ENCODE results near the gene ENSA. TPM values are rescaled to one million over a fixed set of nuclear protein-coding genes. Genes with fewer than 3 reads are reported as not detected.
"Not testable (repeated sequence)": the region's sequence is repeated elsewhere in the genome, so short reads cannot be mapped to it uniquely, and the experiment has no call there.

The ENSA gene
- total RNA-seq, 2 experiments from 2014 or later = 177 to 182 TPM

DNA sequence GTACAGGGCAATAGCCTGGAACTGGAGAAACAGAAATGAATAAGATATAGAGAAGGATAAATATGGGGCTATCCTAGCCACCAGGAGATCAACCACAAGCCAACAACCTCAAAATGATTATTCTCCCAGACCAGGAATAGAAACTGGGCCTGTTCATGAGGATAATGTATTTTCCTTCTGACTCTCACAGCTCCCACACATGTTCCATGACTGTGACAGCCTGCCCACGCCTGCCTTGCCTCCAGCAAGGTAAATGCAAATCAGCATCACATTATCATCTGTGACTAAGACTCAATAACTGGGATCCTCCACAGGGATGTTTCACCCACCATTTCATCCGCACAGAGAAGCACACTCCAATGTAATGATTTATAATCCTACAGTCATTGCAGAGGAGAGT, 3.3 kb downstream of the ENSA start:
- TF ChIP-seq, protein P1, sequence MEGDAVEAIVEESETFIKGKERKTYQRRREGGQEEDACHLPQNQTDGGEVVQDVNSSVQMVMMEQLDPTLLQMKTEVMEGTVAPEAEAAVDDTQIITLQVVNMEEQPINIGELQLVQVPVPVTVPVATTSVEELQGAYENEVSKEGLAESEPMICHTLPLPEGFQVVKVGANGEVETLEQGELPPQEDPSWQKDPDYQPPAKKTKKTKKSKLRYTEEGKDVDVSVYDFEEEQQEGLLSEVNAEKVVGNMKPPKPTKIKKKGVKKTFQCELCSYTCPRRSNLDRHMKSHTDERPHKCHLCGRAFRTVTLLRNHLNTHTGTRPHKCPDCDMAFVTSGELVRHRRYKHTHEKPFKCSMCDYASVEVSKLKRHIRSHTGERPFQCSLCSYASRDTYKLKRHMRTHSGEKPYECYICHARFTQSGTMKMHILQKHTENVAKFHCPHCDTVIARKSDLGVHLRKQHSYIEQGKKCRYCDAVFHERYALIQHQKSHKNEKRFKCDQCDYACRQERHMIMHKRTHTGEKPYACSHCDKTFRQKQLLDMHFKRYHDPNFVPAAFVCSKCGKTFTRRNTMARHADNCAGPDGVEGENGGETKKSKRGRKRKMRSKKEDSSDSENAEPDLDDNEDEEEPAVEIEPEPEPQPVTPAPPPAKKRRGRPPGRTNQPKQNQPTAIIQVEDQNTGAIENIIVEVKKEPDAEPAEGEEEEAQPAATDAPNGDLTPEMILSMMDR (IDR thresholded peaks at IDR 0.05) = no peak
- POLR2A ChIA-PET = interaction anchor here (0.8 to 30.2 kb wide), 3 partner anchors 9 to 296 kb away, joined by 3 to 678 read pairs (median 4); partner anchors contain the start of gene MCL1
- intact Hi-C loops (cut with micrococcal nuclease) = loop anchor here (10.0 kb wide), 1 partner anchor 141 kb away; the partner anchor contains the start of gene TARS2
- DNase-seq (no peak), ATAC-seq (no peak)
- H3K27ac Mint-ChIP-seq = peak overlapping the region; percentile 44
- peaks cover 55% of the 10 kb centered on the region for H3K36me3 Mint-ChIP-seq (ENCODE audit: low read depth)
- H3K27me3 Mint-ChIP-seq = no peaks in the 10 kb centered on the region
- H3K9me3 Mint-ChIP-seq = no peaks in the 10 kb centered on the region
- H3K4me3 Mint-ChIP-seq = no peak overlapping the region
- H3K4me1 Mint-ChIP-seq (ENCODE audit: low read depth) = peaks cover 75% of the 10 kb centered on the region
- CTCF ChIA-PET = interaction anchor here (19.1 kb wide), 1 partner anchor 63 kb away, joined by 324 read pairs; no protein-coding TSS in a partner anchor

DNA sequence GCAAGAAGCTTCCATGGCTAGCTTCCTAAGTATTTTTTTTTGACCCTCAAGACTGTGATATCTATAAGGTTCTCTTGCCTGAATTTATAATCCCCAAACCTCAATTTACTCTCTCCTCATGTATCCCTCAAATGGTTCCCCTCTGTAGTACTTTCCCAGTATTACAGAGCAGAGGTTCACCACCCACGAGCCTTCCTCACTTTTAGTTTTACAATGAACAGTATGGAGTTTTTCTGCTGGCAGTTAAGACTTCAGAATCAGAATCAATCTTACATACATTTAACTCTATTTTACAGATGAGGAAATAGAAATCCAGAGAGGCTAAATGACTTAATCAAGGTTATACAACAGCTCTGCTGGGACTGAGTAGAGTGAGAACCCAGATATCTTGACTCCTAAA, 4.9 kb downstream of the ENSA start:
- not testable (repeated sequence) for H3K4me3 Mint-ChIP-seq, H3K27me3 Mint-ChIP-seq

DNA sequence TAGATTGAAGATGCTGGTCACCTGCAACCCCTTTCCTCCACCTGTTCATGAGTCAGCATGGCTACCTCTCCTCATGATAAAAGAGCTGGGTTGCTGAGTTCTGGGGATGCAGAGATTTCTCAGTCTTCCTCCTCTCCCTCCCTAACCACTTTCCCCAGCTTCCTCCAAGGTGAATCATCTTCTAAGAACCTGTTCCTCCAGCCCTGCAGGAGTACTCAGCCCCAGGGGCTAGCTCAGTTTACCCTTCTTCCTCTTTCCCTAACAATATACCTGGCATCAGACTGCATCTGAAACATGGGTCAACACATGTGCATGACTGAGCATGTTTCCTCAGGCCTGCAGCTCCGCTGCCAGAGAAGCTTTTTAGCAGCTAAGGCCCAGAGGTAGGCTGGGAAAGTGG, 5.3 kb downstream of the ENSA start:
- Mint-ChIP-seq H3K4me1 (ENCODE audit: low read depth) (peaks cover 77% of the 10 kb centered on the region), H3K36me3 (ENCODE audit: low read depth) (peaks cover 67% of the 10 kb centered on the region), H3K27ac (peak overlapping the region; percentile 78)
- not testable (repeated sequence) for ATAC-seq, DNase-seq, H3K27me3 Mint-ChIP-seq, H3K9me3 Mint-ChIP-seq, H3K4me3 Mint-ChIP-seq
- ChIA-PET POLR2A (interaction anchor here (0.7 to 30.2 kb wide), 2 partner anchors 27 to 55 kb away, joined by 4 to 678 read pairs; partner anchors contain the start of gene MCL1), CTCF (interaction anchor here (0.8 to 19.1 kb wide), 2 partner anchors 8 to 61 kb away, joined by 3 to 324 read pairs; no protein-coding TSS in a partner anchor)
- intact Hi-C loops (cut with micrococcal nuclease) = loop anchor here (10.0 kb wide), 1 partner anchor 139 kb away; the partner anchor contains the start of gene TARS2

More for the DNA sequence above, 4.9 kb downstream of the ENSA start:
- ChIA-PET POLR2A (interaction anchor here (0.7 to 30.2 kb wide), 2 partner anchors 26 to 55 kb away, joined by 4 to 678 read pairs; partner anchors contain the start of gene MCL1), CTCF (interaction anchor here (0.8 to 19.1 kb wide), 2 partner anchors 9 to 61 kb away, joined by 3 to 324 read pairs; no protein-coding TSS in a partner anchor)
- not testable (repeated sequence) for H3K9me3 Mint-ChIP-seq, DNase-seq, ATAC-seq
- intact Hi-C loops (cut with micrococcal nuclease) = loop anchor here (10.0 kb wide), 1 partner anchor 140 kb away; the partner anchor contains the start of gene TARS2
- Mint-ChIP-seq H3K36me3 (ENCODE audit: low read depth) (peaks cover 63% of the 10 kb centered on the region), H3K4me1 (ENCODE audit: low read depth) (peaks cover 73% of the 10 kb centered on the region), H3K27ac (peak overlapping the region; percentile 78)

DNA sequence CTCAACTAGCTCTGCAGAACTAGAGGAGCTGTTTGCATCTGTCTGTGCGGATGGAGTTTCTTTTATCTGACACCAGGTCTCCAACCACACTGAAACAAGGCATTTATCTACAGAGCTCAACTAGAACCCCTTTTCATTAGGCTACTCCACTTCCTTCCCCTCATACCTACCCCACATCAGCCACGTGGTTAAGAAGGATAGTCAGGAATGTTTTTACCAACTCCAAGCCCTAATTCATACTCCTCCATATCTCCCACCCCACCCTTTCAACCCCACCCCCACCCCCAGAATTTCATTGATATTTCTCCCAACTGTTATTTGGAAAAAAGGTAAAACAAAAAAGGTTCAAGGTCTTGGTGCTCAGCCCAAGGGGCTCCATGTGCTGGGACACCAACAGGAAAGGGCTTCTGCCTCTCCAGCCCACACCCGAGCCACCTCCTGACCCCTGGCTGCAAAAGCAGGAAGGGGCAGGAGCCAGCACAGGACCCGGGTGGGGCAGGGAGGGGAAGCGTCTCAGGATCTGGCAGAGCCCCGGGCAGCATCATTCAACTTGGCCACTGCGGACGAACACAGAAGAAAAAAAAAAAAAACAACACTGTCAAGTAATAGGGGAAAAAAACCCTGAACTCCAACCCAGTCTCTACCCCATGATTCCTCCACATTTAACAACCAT, 7.0 kb downstream of the ENSA start:
- Mint-ChIP-seq H3K4me3 (no peak overlapping the region), H3K36me3 (ENCODE audit: low read depth) (peaks cover 66% of the 10 kb centered on the region), H3K9me3 (no peaks in the 10 kb centered on the region), H3K4me1 (ENCODE audit: low read depth) (peaks cover 68% of the 10 kb centered on the region), H3K27me3 (no peaks in the 10 kb centered on the region), H3K27ac (peak overlapping the region; percentile 76)
- intact Hi-C loops (cut with micrococcal nuclease) = loop anchor here (10.0 kb wide), 1 partner anchor 138 kb away; the partner anchor contains the start of gene TARS2
- ChIA-PET CTCF (interaction anchor here (1.0 to 19.1 kb wide), 4 partner anchors 9 to 59 kb away, joined by 5 to 324 read pairs (median 6); partner anchors contain the start of gene MCL1), POLR2A (interaction anchor here (30.2 kb wide), 1 partner anchor 53 kb away, joined by 678 read pairs; the partner anchor contains the start of gene MCL1)
- DNase-seq (no peak), ATAC-seq (no peak)
- TF ChIP-seq, protein P1 (IDR thresholded peaks at IDR 0.05) = no peak

DNA sequence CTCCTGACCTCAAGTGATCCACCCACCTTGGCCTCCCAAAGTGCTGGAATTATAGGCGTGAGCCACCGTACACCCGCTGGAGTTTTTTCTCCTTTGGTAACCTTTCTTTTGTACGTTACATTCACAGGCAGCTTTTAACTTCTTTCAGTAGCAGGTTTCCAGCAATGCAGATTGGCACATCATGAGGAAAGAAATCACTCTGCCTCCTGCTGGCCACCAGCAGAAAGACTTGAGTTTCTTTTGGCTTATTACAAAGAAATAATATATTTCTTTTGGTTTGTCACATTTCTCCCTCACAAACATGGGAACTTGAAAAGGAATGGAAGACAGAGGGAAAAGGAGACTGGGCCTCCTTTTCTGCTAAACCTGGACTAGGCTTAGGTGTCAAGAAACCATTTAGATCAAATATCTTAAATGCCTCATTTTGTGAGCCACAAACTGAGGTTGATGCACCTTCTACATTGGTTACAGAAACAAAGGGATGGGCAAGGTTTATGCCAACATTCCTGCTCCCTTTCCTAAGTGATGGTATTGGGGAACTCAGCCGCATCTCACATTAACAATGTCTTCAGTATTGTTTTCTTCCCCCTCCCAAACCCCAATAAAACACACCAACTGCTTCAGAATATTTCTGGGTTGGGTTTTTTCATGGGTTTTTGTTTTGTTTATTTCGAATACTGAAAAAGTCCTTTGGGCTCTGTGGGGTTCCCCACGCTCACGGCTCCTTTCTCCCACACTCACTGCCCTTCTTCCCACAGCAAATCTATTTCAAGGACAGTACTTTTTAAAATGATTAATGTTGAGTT, 7.7 kb downstream of the ENSA start:
- no peaks in the 10 kb centered on the region for H3K9me3 Mint-ChIP-seq
- ATAC-seq (peak; percentile 53), DNase-seq (peak; percentile 77)
- TF ChIP-seq, protein P1 (IDR thresholded peaks at IDR 0.05) = peak; percentile 83
- intact Hi-C loops (cut with micrococcal nuclease) = loop anchor here (10.0 kb wide), 1 partner anchor 137 kb away; the partner anchor contains the start of gene TARS2
- H3K36me3 Mint-ChIP-seq (ENCODE audit: low read depth) = peaks cover 64% of the 10 kb centered on the region
- CTCF ChIA-PET = interaction anchor here (0.7 to 19.1 kb wide), 14 partner anchors 8 to 74 kb away, joined by 3 to 324 read pairs (median 4); partner anchors contain the start of gene MCL1
- H3K4me3 Mint-ChIP-seq = no peak overlapping the region
- H3K27ac Mint-ChIP-seq = peak overlapping the region; percentile 76
- H3K4me1 Mint-ChIP-seq (ENCODE audit: low read depth) = peaks cover 65% of the 10 kb centered on the region
- H3K27me3 Mint-ChIP-seq = no peaks in the 10 kb centered on the region
- POLR2A ChIA-PET = interaction anchor here (0.9 to 30.2 kb wide), 2 partner anchors 52 to 344 kb away, joined by 4 to 678 read pairs; partner anchors contain the start of gene MCL1

Data from activated CD8-positive, alpha-beta T cell treated with anti-CD3 and anti-CD28 coated beads for 36 hours (primary cell).